HUES6 (cell line): ENCODE measurements around the gene EME2.
"Not testable (repeated sequence)": the region's sequence is repeated elsewhere in the genome, so short reads cannot be mapped to it uniquely, and the experiment has no call there.

Experiments used
- H3K27ac ChIP-seq: 2 replicates; pipeline ENCODE4 v1.7.0; 2013; ENCODE audit warnings: low read depth, mild to moderate bottlenecking, low read length, inconsistent platforms
- H3K27me3 ChIP-seq: 2 replicates; pipeline ENCODE4 v1.6.1; 2013; ENCODE audit warnings: low read length; ENCODE audit not compliant: control insufficient read depth, insufficient read depth
- H3K36me3 ChIP-seq: 2 replicates; pipeline ENCODE4 v1.6.1; 2013; ENCODE audit warnings: low read length; ENCODE audit not compliant: control insufficient read depth, insufficient read depth
- H3K4me1 ChIP-seq: 2 replicates; pipeline ENCODE4 v1.6.1; 2013; ENCODE audit warnings: low read length; ENCODE audit not compliant: control insufficient read depth, insufficient read depth
- H3K4me3 ChIP-seq: 2 replicates; pipeline ENCODE4 v1.5.1; 2013; ENCODE audit warnings: low read depth, low read length
- H3K9ac ChIP-seq: one replicate; pipeline ENCODE4 v1.6.1; 2013; ENCODE audit warnings: mild to moderate bottlenecking, low read length
- H3K9me3 ChIP-seq: 2 replicates; pipeline ENCODE4 v1.6.1; 2013; ENCODE audit warnings: low read depth, low read length; ENCODE audit not compliant: control insufficient read depth, insufficient read depth

Gene EME2

GRCh38 chr16:1799263-1799662 is 26.7 kb downstream of the EME2 start:
- H3K36me3 ChIP-seq, H3K4me1 ChIP-seq, H3K27me3 ChIP-seq, H3K4me3 ChIP-seq, H3K27ac ChIP-seq, H3K9ac ChIP-seq: not testable (repeated sequence)
- peaks cover 47% of the 10 kb centered on the region for H3K9me3 ChIP-seq

GRCh38 chr16:1800701-1801100 is 28.1 kb downstream of the EME2 start:
- H3K4me3 ChIP-seq = no peak overlapping the region
- no peak overlapping the region for H3K27ac ChIP-seq
- H3K4me1 ChIP-seq = no peaks in the 10 kb centered on the region
- peaks cover 5% of the 10 kb centered on the region; the same call in 1 of the 2 replicates for H3K36me3 ChIP-seq
- no peaks in the 10 kb centered on the region for H3K27me3 ChIP-seq
- peaks cover 47% of the 10 kb centered on the region for H3K9me3 ChIP-seq
- no peak overlapping the region for H3K9ac ChIP-seq

GRCh38 chr16:1807626-1808025 is 35.0 kb downstream of the EME2 start:
- no peaks in the 10 kb centered on the region for H3K4me1 ChIP-seq
- peaks cover under 1% of the 10 kb centered on the region; the same call in 1 of the 2 replicates for H3K9me3 ChIP-seq
- no peak overlapping the region for H3K4me3 ChIP-seq
- peaks cover 24% of the 10 kb centered on the region for H3K36me3 ChIP-seq
- H3K9ac ChIP-seq = no peak overlapping the region
- H3K27ac ChIP-seq = no peak overlapping the region
- H3K27me3 ChIP-seq = no peaks in the 10 kb centered on the region

- peaks cover 24% of the 10 kb centered on the region for H3K36me3 ChIP-seq
- no peak overlapping the region for H3K4me3 ChIP-seq
- H3K27me3 ChIP-seq = no peaks in the 10 kb centered on the region
- H3K27ac ChIP-seq = no peak overlapping the region
- H3K4me1 ChIP-seq = no peaks in the 10 kb centered on the region
- H3K9ac ChIP-seq = no peak overlapping the region
- no peaks in the 10 kb centered on the region for H3K9me3 ChIP-seq
Measured at GRCh38 chr16:1808691-1809090, 36.1 kb downstream of the EME2 start.

- no peaks in the 10 kb centered on the region for H3K9me3 ChIP-seq
- no peak overlapping the region for H3K27ac ChIP-seq
- H3K9ac ChIP-seq = no peak overlapping the region
- no peak overlapping the region for H3K4me3 ChIP-seq
- no peaks in the 10 kb centered on the region for H3K27me3 ChIP-seq
- H3K36me3 ChIP-seq = peaks cover 24% of the 10 kb centered on the region
- no peaks in the 10 kb centered on the region for H3K4me1 ChIP-seq
Measured at GRCh38 chr16:1809281-1809801, 36.7 kb downstream of the EME2 start.

GRCh38 chr16:1810106-1810505 is 37.5 kb downstream of the EME2 start:
- Histone ChIP-seq H3K27ac (no peak overlapping the region), H3K4me1 (no peaks in the 10 kb centered on the region), H3K9ac (no peak overlapping the region), H3K27me3 (no peaks in the 10 kb centered on the region), H3K36me3 (peaks cover 24% of the 10 kb centered on the region), H3K9me3 (no peaks in the 10 kb centered on the region), H3K4me3 (no peak overlapping the region)

- H3K9me3 ChIP-seq = no peaks in the 10 kb centered on the region
- H3K4me1 ChIP-seq = no peaks in the 10 kb centered on the region
Measured at GRCh38 chr16:1810536-1810935, 37.9 kb downstream of the EME2 start.

GRCh38 chr16:1812732-1813163 is 40.1 kb downstream of the EME2 start:
- Histone ChIP-seq H3K9me3 (no peaks in the 10 kb centered on the region), H3K9ac (no peak overlapping the region), H3K4me3 (no peak overlapping the region), H3K27ac (no peak overlapping the region), H3K4me1 (no peaks in the 10 kb centered on the region), H3K27me3 (no peaks in the 10 kb centered on the region), H3K36me3 (peaks cover 30% of the 10 kb centered on the region)

More at GRCh38 chr16:1810536-1810935, 37.9 kb downstream of the EME2 start:
- peaks cover 25% of the 10 kb centered on the region for H3K36me3 ChIP-seq
- no peaks in the 10 kb centered on the region for H3K27me3 ChIP-seq
- no peak overlapping the region for H3K9ac ChIP-seq
- no peak overlapping the region for H3K4me3 ChIP-seq
- no peak overlapping the region for H3K27ac ChIP-seq

- no peak overlapping the region for H3K27ac ChIP-seq
- no peaks in the 10 kb centered on the region for H3K4me1 ChIP-seq
- peaks cover 15% of the 10 kb centered on the region for H3K36me3 ChIP-seq
Measured at GRCh38 chr16:1815461-1815860, 42.9 kb downstream of the EME2 start.

GRCh38 chr16:1816396-1817275 is 44.0 kb downstream of the EME2 start:
- Histone ChIP-seq H3K36me3 (peaks cover 22% of the 10 kb centered on the region), H3K9ac (no peak overlapping the region), H3K27me3 (no peaks in the 10 kb centered on the region), H3K4me1 (no peaks in the 10 kb centered on the region), H3K27ac (no peak overlapping the region), H3K4me3 (no peak overlapping the region), H3K9me3 (no peaks in the 10 kb centered on the region)

More at GRCh38 chr16:1815461-1815860, 42.9 kb downstream of the EME2 start:
- H3K9me3 ChIP-seq = no peaks in the 10 kb centered on the region
- no peak overlapping the region for H3K4me3 ChIP-seq
- no peak overlapping the region for H3K9ac ChIP-seq
- no peaks in the 10 kb centered on the region for H3K27me3 ChIP-seq

- H3K36me3 ChIP-seq = peaks cover 27% of the 10 kb centered on the region
- H3K27me3 ChIP-seq = no peaks in the 10 kb centered on the region
- no peaks in the 10 kb centered on the region for H3K9me3 ChIP-seq
- H3K4me3 ChIP-seq = no peak overlapping the region
- no peaks in the 10 kb centered on the region for H3K4me1 ChIP-seq
- no peak overlapping the region for H3K9ac ChIP-seq
- no peak overlapping the region for H3K27ac ChIP-seq
Measured at GRCh38 chr16:1817276-1817589, 44.6 kb downstream of the EME2 start.
